ENCODE measurements around the gene LYSMD3.
A peak's percentile ranks its signal among the peaks of the same experiment; 100 is the strongest.
"Not testable (repeated sequence)": the region's sequence is repeated elsewhere in the genome, so short reads cannot be mapped to it uniquely, and the experiment has no call there.

Gene LYSMD3

GRCh38 chr5:90529194-90529938 is at the start of gene LYSMD3:
Gene LYSMD3, minus strand, starts transcription at chr5:90529584. Its CDS starts 4,295 bp downstream, at chr5:90525289.
- no peak for TF ChIP-seq CTCF (IDR thresholded peaks at IDR 0.05; ENCODE audit: low read depth, low read length)
- peak; percentile 98 for DNase-seq
- Histone ChIP-seq H3K9me3 (ENCODE audit: severe bottlenecking) (no peaks in the 10 kb centered on the region), H3K36me3 (peaks cover 4% of the 10 kb centered on the region), H3K27ac (peak within 1 kb of the TSS; percentile 66), H3K27me3 (ENCODE audit: insufficient read depth, low read depth, severe bottlenecking) (no peaks in the 10 kb centered on the region), H3K4me3 (ENCODE audit: low read depth, low read length) (peak within 1 kb of the TSS; percentile 98)

DNA sequence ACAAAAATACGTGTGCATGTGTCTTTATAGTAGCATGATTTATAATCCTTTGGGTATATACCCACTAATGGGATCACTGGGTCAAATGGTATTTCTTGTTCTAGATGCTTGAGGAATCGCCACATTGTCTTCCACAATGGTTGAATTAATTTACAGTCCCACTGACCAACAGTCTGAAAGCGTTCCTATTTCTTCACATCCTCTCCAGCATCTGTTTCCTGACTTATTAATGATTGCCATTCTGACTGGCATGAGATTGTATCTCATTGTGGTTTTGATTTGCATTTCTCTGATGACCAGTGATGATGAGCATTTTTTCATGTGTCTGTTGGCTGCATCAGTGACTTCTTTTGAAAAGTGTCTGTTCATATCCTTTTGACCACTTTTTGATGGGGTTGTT is 47.2 kb upstream of the LYSMD3 start:
- DNase-seq; H3K4me3 ChIP-seq (ENCODE audit: low read depth, low read length); H3K36me3 ChIP-seq; H3K9me3 ChIP-seq (ENCODE audit: severe bottlenecking); H3K27me3 ChIP-seq (ENCODE audit: insufficient read depth, low read depth, severe bottlenecking); H3K27ac ChIP-seq: not testable (repeated sequence)

DNA sequence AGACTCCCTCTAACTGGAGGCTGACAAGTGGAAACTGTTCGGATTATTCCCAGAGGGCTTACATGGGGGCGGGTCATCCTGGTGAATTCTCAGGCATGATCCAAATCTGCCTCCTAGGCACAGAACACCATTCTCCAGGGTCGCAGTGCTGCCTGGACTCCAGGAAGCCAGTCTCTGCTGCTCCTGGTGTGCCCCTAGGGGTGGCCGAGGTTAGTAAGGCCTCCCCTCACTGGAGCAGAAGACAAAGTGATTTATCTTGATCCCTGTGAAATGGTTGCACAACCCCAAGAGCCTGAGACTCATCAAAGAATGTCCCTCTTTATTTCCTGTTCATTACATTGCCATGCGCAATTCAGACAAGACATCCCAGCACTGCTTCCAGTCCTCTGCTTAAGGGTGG is 46.3 kb upstream of the LYSMD3 start:
- H3K36me3 ChIP-seq = peaks cover 3% of the 10 kb centered on the region
- no peak for TF ChIP-seq CTCF (IDR thresholded peaks at IDR 0.05; ENCODE audit: low read depth, low read length)
- no peak overlapping the region for H3K27ac ChIP-seq
- peaks cover 4% of the 10 kb centered on the region for H3K9me3 ChIP-seq (ENCODE audit: severe bottlenecking)
- no peaks in the 10 kb centered on the region for H3K27me3 ChIP-seq (ENCODE audit: insufficient read depth, low read depth, severe bottlenecking)
- DNase-seq = no peak
- no peak overlapping the region for H3K4me3 ChIP-seq (ENCODE audit: low read depth, low read length)

DNA sequence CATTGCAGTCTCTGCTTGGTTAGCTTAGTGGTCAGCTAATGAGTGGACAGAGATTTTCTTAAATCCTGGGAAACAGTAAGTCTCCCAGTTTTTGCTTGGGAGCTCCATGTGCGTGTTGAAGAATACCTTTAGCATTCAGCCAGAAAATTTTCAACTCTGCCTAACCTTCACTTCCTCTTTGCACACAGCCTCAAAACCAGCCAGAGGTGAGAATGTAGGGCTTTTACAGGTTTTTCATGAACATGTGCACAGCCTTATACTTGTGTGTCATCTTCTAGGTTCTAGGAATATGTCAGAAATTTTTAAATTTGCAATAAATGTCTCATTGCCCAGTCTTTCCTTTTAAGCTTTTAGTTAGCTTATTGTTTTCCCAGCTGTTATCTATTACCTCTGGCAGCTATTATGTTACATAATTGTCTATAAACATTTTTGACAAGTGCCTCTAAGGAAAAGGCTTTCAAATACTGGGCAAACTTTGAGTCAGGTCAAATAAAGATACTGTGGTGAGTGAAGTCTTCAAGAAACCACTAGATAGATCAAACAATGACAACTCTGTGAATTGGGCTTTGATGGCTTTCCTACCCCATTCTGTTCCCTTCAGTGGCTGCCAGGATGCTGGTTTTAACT is 41.9 kb upstream of the LYSMD3 start:
- no peak for DNase-seq
- H3K27ac ChIP-seq = no peak overlapping the region
- H3K9me3 ChIP-seq (ENCODE audit: severe bottlenecking) = no peaks in the 10 kb centered on the region
- no peaks in the 10 kb centered on the region for H3K27me3 ChIP-seq (ENCODE audit: insufficient read depth, low read depth, severe bottlenecking)
- no peak overlapping the region for H3K4me3 ChIP-seq (ENCODE audit: low read depth, low read length)
- TF ChIP-seq CTCF (IDR thresholded peaks at IDR 0.05; ENCODE audit: low read depth, low read length) = no peak
- peaks cover 3% of the 10 kb centered on the region for H3K36me3 ChIP-seq

GRCh38 chr5:90570034-90570433 is 40.6 kb upstream of the LYSMD3 start:
- Histone ChIP-seq H3K36me3 (no peaks in the 10 kb centered on the region; the same call in none of the 2 replicates), H3K4me3 (ENCODE audit: low read depth, low read length) (no peak overlapping the region), H3K9me3 (ENCODE audit: severe bottlenecking) (no peaks in the 10 kb centered on the region), H3K27me3 (ENCODE audit: insufficient read depth, low read depth, severe bottlenecking) (no peaks in the 10 kb centered on the region), H3K27ac (no peak overlapping the region)
- DNase-seq = no peak
- TF ChIP-seq CTCF (IDR thresholded peaks at IDR 0.05; ENCODE audit: low read depth, low read length) = no peak

DNA sequence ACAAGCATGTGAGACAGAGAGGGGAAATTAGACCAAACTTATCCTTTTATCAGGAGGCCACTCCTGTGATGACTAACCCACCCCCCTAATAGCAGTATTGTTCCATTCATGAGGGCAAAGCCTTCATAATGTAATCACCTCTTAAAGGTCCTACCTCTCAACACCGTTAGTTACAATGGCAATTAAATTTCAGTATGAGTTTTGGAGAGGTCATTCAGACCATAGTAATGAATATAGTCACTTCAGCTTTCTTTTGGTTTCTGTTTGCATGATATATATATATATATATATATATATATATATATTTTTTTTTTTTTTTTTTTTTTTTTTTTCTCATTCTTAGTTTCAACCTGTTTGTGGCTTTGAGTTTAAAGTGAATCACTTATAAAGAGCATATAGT is 39.7 kb upstream of the LYSMD3 start:
- Histone ChIP-seq H3K27me3 (ENCODE audit: insufficient read depth, low read depth, severe bottlenecking) (no peaks in the 10 kb centered on the region), H3K36me3 (no peaks in the 10 kb centered on the region; the same call in none of the 2 replicates), H3K9me3 (ENCODE audit: severe bottlenecking) (no peaks in the 10 kb centered on the region), H3K4me3 (ENCODE audit: low read depth, low read length) (no peak overlapping the region), H3K27ac (no peak overlapping the region)
- no peak for DNase-seq
- no peak for TF ChIP-seq CTCF (IDR thresholded peaks at IDR 0.05; ENCODE audit: low read depth, low read length)
